GM12891 (cell line): ENCODE measurements around the gene EYA2.

Experiments used
- POLR2A ChIP-seq: IDR thresholded peaks from 2 replicates; pipeline ENCODE4 v1.6.1; 2011; ENCODE audit warnings: low read depth, low read length, control low read depth
- POLR2AphosphoS5 ChIP-seq: IDR thresholded peaks from 2 replicates; pipeline ENCODE4 v1.6.1; 2011; ENCODE audit warnings: low read depth, low read length, control low read depth

- TF ChIP-seq POLR2A (no peak), POLR2AphosphoS5 (no peak)
Measured at GRCh38 chr20:47089151-47089550, 194.5 kb downstream of the EYA2 start.
